Measurements from ENCODE around the gene PYGM. TPM values are rescaled to one million over a fixed set of nuclear protein-coding genes. Genes with fewer than 3 reads are reported as not detected.

The PYGM gene
- total and polyA plus RNA-seq, 2 experiments from 2014 or later, result 244 to 246 TPM

- no peak for TF ChIP-seq CTCF (IDR thresholded peaks at IDR 0.05; ENCODE audit: low read depth, low read length)
- no peak overlapping the region for H3K4me3 ChIP-seq
- H3K9me3 ChIP-seq (ENCODE audit: low read depth), result no peaks in the 10 kb centered on the region
- H3K36me3 ChIP-seq, result no peaks in the 10 kb centered on the region
- H3K4me1 ChIP-seq (ENCODE audit: low read depth), result no peaks in the 10 kb centered on the region
- peaks cover 10% of the 10 kb centered on the region for H3K27me3 ChIP-seq
- H3K27ac ChIP-seq, result no peak overlapping the region
- DNase-seq (ENCODE audit: low read depth in 1 of 2, low spot score in 1 of 2), result no peak
These were observed 24.0 kb downstream of the PYGM start for GRCh38 chr11:64735725-64736259.

- H3K9me3 ChIP-seq (ENCODE audit: low read depth), result no peaks in the 10 kb centered on the region
- no peak for DNase-seq (ENCODE audit: low read depth in 1 of 2, low spot score in 1 of 2)
- H3K27me3 ChIP-seq, result peaks cover 3% of the 10 kb centered on the region
- no peak for TF ChIP-seq CTCF (IDR thresholded peaks at IDR 0.05; ENCODE audit: low read depth, low read length)
- H3K4me1 ChIP-seq (ENCODE audit: low read depth), result no peaks in the 10 kb centered on the region
- H3K36me3 ChIP-seq, result no peaks in the 10 kb centered on the region
- H3K27ac ChIP-seq, result no peak overlapping the region
- H3K4me3 ChIP-seq, result no peak overlapping the region
These were observed 24.7 kb downstream of the PYGM start for GRCh38 chr11:64734811-64735724.

- no peaks in the 10 kb centered on the region for H3K36me3 ChIP-seq
- no peaks in the 10 kb centered on the region for H3K4me1 ChIP-seq (ENCODE audit: low read depth)
- no peak overlapping the region for H3K27ac ChIP-seq
- H3K9me3 ChIP-seq (ENCODE audit: low read depth), result no peaks in the 10 kb centered on the region
- no peak overlapping the region for H3K4me3 ChIP-seq
- H3K27me3 ChIP-seq, result no peaks in the 10 kb centered on the region
- no peak for DNase-seq (ENCODE audit: low read depth in 1 of 2, low spot score in 1 of 2)
- no peak for TF ChIP-seq CTCF (IDR thresholded peaks at IDR 0.05; ENCODE audit: low read depth, low read length)
These were observed 28.2 kb downstream of the PYGM start for GRCh38 chr11:64731601-64732000.

DNA sequence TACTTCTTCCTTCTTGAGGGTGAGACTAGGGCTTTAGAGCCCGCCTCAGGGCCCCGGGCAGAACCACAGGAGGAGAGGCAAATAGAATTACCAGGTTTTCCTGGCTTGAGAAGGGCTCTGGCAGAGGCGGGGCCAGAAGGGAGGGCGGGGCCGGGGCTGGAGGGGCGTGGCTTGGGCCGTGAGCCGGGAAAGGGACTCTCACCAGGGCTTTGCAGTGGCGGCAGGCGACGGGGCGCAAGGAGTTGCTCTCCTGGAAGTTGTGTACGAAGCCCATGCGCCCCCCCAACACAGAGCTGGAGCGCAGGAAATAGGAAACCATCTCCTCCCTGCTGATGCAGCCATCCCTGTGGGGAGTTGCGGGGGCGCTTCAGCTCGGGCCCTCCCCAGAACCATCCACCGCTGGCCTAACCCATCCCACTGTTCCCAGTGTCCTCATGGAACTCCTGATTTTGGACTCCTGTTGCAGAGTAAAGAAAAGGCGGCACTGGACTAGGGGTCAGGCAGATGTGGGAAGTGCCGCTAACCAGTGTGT, 29.9 kb downstream of the PYGM start:
- H3K9me3 ChIP-seq (ENCODE audit: low read depth), result no peaks in the 10 kb centered on the region
- H3K36me3 ChIP-seq, result no peaks in the 10 kb centered on the region
- no peak overlapping the region for H3K27ac ChIP-seq
- no peaks in the 10 kb centered on the region for H3K27me3 ChIP-seq
- no peak overlapping the region for H3K4me3 ChIP-seq
- TF ChIP-seq CTCF (IDR thresholded peaks at IDR 0.05; ENCODE audit: low read depth, low read length), result no peak
- H3K4me1 ChIP-seq (ENCODE audit: low read depth), result peaks cover 3% of the 10 kb centered on the region
- DNase-seq (ENCODE audit: low read depth in 1 of 2, low spot score in 1 of 2), result peak in 1 of 2 donors; percentile 69

DNA sequence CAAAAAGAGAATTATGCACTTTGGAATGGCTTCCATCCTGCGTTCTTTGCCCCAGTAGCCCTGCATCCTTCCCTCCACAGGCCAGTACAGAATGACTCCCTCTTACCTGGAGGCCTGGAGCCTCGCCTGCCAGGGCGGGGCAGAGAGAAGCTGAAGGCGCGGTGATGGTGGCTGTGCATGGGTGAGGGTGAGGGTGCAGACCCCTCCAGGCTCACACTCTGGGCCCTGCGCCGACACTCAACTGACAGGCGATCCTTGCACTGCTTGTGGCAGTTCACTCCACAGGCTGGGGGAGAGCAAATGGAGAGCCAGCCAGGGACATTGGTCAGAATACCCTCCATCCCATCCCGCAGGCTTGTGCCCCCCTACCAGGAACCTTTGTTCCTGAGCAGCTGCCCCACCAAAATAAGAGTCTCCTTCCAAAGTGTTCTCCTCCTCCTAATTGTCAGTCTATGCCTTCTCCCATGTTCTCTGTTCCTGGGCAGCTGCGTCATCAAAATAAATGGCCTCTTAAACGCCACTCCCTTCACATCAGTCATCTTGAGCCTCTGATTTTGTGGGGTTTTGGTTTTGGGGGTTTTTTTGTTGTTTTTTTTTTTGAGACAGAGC, 30.9 kb downstream of the PYGM start:
- Histone ChIP-seq H3K9me3 (ENCODE audit: low read depth) (no peaks in the 10 kb centered on the region), H3K36me3 (no peaks in the 10 kb centered on the region), H3K4me1 (ENCODE audit: low read depth) (peaks cover 3% of the 10 kb centered on the region), H3K27me3 (no peaks in the 10 kb centered on the region), H3K27ac (no peak overlapping the region), H3K4me3 (no peak overlapping the region)
- DNase-seq (ENCODE audit: low read depth in 1 of 2, low spot score in 1 of 2), result no peak
- TF ChIP-seq CTCF (IDR thresholded peaks at IDR 0.05; ENCODE audit: low read depth, low read length), result no peak

All from cardiac muscle cell (in vitro differentiated cells and primary cell).